ENCODE data around the gene VMAC.

Gene VMAC

GRCh38 chr19:5932609-5933262 lies 28.1 kb downstream of the VMAC start:
- Histone ChIP-seq H4K20me1 (ENCODE audit: insufficient read depth, low read length) (0 out of 2 replicates have a peak, but pooled peaks cover 5% of the 10 kb centered on the region), H3K4me2 (ENCODE audit: low read depth, low read length) (no peak overlapping the region), H3K9me3 (replicated peaks; ENCODE audit: insufficient read depth, low read length) (no peaks in the 10 kb centered on the region), H3K9ac (ENCODE audit: low read length) (no peak overlapping the region), H3K9me2 (replicated peaks; ENCODE audit: insufficient read depth, low read length) (no peaks in the 10 kb centered on the region), H3K27ac (ENCODE audit: low read length) (no peak overlapping the region), H3K79me2 (ENCODE audit: low read length) (peaks cover 46% of the 10 kb centered on the region), H3K36me3 (replicated peaks; ENCODE audit: insufficient read depth, low read length) (0 out of 2 replicates have a peak, but pooled peaks cover 9% of the 10 kb centered on the region), H2AFZ (ENCODE audit: low read length) (no peak overlapping the region), H3K27me3 (replicated peaks; ENCODE audit: insufficient read depth, low read length) (no peaks in the 10 kb centered on the region), H3K4me3 (ENCODE audit: low read length) (no peak overlapping the region), H3F3A (ENCODE audit: insufficient read depth, low read length) (no peaks in the 10 kb centered on the region), H3K4me1 (ENCODE audit: low read length) (no peaks in the 10 kb centered on the region)
- no peak for TF ChIP-seq EZH2 (optimal IDR thresholded peaks at IDR 0.05; ENCODE audit: low read depth, low read length)
- TF ChIP-seq EZH2phosphoT487 (IDR thresholded peaks at IDR 0.05; ENCODE audit: low read length), result no peak
- no peak for TF ChIP-seq CTCF (IDR thresholded peaks at IDR 0.05; ENCODE audit: low read length)
- no peak for DNase-seq

- Histone ChIP-seq H3K9ac (ENCODE audit: low read length) (no peak overlapping the region), H3K4me2 (ENCODE audit: low read depth, low read length) (no peak overlapping the region), H3F3A (ENCODE audit: insufficient read depth, low read length) (no peaks in the 10 kb centered on the region), H3K9me2 (replicated peaks; ENCODE audit: insufficient read depth, low read length) (no peaks in the 10 kb centered on the region), H3K27me3 (replicated peaks; ENCODE audit: insufficient read depth, low read length) (no peaks in the 10 kb centered on the region), H3K79me2 (ENCODE audit: low read length) (peaks cover 54% of the 10 kb centered on the region), H2AFZ (ENCODE audit: low read length) (no peak overlapping the region), H4K20me1 (ENCODE audit: insufficient read depth, low read length) (0 out of 2 replicates have a peak, but pooled peaks cover 5% of the 10 kb centered on the region), H3K9me3 (replicated peaks; ENCODE audit: insufficient read depth, low read length) (no peaks in the 10 kb centered on the region), H3K27ac (ENCODE audit: low read length) (no peak overlapping the region), H3K4me3 (ENCODE audit: low read length) (no peak overlapping the region), H3K4me1 (ENCODE audit: low read length) (no peaks in the 10 kb centered on the region), H3K36me3 (replicated peaks; ENCODE audit: insufficient read depth, low read length) (0 out of 2 replicates have a peak, but pooled peaks cover 9% of the 10 kb centered on the region)
- no peak for DNase-seq
- TF ChIP-seq EZH2phosphoT487 (IDR thresholded peaks at IDR 0.05; ENCODE audit: low read length), result no peak
- no peak for TF ChIP-seq CTCF (IDR thresholded peaks at IDR 0.05; ENCODE audit: low read length)
- no peak for TF ChIP-seq EZH2 (optimal IDR thresholded peaks at IDR 0.05; ENCODE audit: low read depth, low read length)
These were observed 28.9 kb downstream of the VMAC start for GRCh38 chr19:5933391-5934068.

- DNase-seq, result no peak
- no peaks in the 10 kb centered on the region for H3K9me3 ChIP-seq (replicated peaks; ENCODE audit: insufficient read depth, low read length)
- H3K4me2 ChIP-seq (ENCODE audit: low read depth, low read length), result no peak overlapping the region
- 0 out of 2 replicates have a peak, but pooled peaks cover 5% of the 10 kb centered on the region for H4K20me1 ChIP-seq (ENCODE audit: insufficient read depth, low read length)
- no peak for TF ChIP-seq EZH2 (optimal IDR thresholded peaks at IDR 0.05; ENCODE audit: low read depth, low read length)
- no peak for TF ChIP-seq CTCF (IDR thresholded peaks at IDR 0.05; ENCODE audit: low read length)
- no peak for TF ChIP-seq EZH2phosphoT487 (IDR thresholded peaks at IDR 0.05; ENCODE audit: low read length)
- H3F3A ChIP-seq (ENCODE audit: insufficient read depth, low read length), result no peaks in the 10 kb centered on the region
- H3K27me3 ChIP-seq (replicated peaks; ENCODE audit: insufficient read depth, low read length), result no peaks in the 10 kb centered on the region
- no peaks in the 10 kb centered on the region for H3K9me2 ChIP-seq (replicated peaks; ENCODE audit: insufficient read depth, low read length)
- H3K79me2 ChIP-seq (ENCODE audit: low read length), result peaks cover 56% of the 10 kb centered on the region
- no peak overlapping the region for H3K27ac ChIP-seq (ENCODE audit: low read length)
- no peak overlapping the region for H3K9ac ChIP-seq (ENCODE audit: low read length)
- no peak overlapping the region for H2AFZ ChIP-seq (ENCODE audit: low read length)
- H3K36me3 ChIP-seq (replicated peaks; ENCODE audit: insufficient read depth, low read length), result 0 out of 2 replicates have a peak, but pooled peaks cover 9% of the 10 kb centered on the region
- H3K4me3 ChIP-seq (ENCODE audit: low read length), result no peak overlapping the region
- H3K4me1 ChIP-seq (ENCODE audit: low read length), result no peaks in the 10 kb centered on the region
These were observed 29.4 kb downstream of the VMAC start for GRCh38 chr19:5934069-5934401.
